Measurements from ENCODE around the gene MAGI3.

- TF ChIP-seq CTCF (IDR thresholded peaks at IDR 0.05; ENCODE audit: low read length) (no peak), EZH2 (IDR thresholded peaks at IDR 0.05; ENCODE audit: borderline replicate concordance, low read length) (no peak)
Measured at GRCh38 chr1:113508364-113509164, 118.2 kb downstream of the MAGI3 start.

All from OCI-LY1 (cell line).